GM21717 (cell line): Measurements from ENCODE around the gene RTBDN.

Source experiments
- ATAC-seq: cut with Tn5 transposase; IDR thresholded peaks from one replicate; pipeline ENCODE4 v1.9.1; 2021; ENCODE audit warnings: mild to moderate bottlenecking, moderate library complexity; ENCODE audit not compliant: unreplicated experiment

Gene RTBDN

DNA sequence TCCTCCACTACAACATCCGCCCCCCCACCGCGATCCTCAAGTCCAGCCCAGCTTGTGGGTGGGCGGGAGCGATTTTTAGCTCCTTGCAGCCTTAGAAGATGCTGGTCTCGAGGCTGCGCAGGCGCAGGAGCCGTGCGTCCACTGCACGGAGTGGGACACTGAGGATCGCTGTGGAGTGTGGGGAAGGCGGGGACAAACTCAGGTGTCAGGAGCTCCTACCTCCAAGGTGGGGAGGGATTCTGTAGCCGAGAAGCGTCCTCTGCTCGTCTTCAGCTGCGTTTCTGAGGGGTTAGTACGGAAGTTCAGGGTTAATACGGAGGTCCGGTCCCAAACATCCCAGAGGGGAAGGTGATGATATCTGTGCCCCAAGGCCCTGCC, at the start of gene RTBDN:
Gene RTBDN, minus strand, starts transcription at position 14 of the 378 bp plus-strand sequence. CDS start 4,600 bp downstream, outside the sequence.
- no peak for ATAC-seq

DNA sequence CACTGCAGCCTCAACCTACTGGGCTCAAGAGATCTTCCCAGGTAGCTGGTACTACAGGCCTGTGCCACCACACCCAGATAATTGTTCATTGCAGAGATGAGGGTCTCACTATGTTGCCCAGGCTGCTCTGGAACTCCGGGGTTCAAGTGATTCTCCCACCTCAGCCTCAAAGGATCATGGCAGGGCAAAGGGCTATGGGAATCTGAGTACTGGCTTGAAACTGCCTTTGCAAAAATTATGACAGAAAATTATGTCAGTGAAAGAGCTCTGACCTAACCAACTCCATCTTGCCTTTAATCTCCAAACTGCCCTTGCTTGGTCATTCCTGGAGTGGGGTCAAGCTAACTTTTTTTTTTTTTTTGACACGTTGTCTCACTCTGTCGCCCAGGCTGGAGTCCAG, 48.2 kb upstream of the RTBDN start:
- no peak for ATAC-seq

DNA sequence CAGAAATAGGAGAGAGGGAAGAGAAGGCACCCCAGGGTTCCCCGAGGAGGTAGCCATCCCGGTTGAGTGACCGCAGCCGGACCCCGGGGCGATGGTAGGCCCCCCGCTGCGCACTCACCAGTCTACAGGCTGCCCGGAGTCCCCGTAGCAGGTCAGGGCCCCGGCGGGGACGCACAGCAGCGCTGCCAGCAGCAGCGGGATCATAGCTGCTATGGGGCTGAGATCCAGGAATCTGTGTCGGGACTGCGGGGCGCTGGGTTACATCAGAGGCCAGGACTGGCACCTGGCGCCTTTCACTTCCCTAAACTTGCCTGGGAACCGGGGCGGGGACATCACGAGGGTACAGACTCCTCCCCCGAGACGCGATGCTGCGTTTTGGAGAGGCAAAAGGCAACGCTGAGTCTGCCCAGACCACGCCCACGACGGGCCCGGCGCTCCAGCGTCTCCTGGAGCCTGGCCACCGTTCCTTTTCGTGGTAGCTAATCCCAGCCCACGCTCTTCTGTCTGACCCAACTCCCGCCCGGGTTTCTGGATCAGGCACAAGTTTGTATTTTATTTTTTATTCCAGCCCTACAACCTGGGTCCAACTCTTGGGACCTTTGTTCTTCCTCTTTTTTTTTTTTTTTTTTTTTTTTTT, 46.9 kb upstream of the RTBDN start, which contains the start of gene DNASE2:
Gene DNASE2, minus strand, starts transcription at position 278 of the 637 bp plus-strand sequence. Its CDS starts 74 bp downstream, at position 204.
- peak; percentile 80 for ATAC-seq

DNA sequence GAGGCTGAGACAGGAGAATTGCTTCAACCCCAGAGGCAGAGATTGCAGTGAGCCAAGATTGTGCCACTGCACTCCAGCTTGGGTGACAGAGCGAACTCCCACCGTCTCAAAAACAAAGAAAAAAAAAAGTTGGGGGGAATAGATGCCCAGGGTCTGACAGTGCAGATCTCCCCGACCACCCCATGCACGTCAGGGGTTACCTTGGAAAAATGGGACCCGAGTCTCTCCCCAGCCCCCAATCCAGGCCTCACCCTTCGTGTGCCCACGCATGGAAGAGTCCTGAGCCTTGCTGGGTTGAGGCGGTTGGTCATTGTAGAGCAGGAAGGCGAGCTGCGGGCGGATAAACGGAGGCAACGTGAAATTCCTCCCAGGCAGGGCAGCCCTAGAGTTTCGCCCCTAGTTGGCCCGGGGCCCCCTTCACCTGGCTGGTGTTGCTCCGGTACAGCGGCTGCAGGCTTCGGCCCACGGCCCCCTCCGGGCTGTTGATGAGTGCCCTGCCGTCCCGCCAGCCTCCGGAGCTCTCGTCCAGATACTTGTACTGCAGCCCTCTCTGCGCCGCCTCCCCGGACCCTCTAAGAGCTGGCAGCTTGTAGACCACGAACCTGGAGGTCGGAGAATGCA, 46.3 kb upstream of the RTBDN start:
- no peak for ATAC-seq

DNA sequence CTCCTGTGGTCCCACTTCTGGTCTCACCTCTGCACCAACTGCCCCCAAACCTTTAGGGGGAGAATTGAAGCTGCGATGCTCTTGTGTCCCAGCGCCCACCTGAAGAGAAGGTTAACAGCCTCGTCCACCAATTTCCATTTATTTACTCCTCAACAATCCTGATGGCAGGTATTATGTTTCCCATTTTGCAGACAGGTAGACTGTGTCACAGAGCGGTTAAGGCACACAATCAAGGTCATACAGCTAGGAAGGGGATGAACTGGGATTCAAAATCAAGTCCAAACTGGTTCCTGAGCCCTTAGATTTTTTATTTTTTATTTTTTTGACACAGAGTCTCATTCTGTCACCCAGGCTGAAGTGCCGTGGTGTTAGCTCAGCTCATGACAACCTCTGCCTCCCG, 40.7 kb upstream of the RTBDN start:
- no peak for ATAC-seq

DNA sequence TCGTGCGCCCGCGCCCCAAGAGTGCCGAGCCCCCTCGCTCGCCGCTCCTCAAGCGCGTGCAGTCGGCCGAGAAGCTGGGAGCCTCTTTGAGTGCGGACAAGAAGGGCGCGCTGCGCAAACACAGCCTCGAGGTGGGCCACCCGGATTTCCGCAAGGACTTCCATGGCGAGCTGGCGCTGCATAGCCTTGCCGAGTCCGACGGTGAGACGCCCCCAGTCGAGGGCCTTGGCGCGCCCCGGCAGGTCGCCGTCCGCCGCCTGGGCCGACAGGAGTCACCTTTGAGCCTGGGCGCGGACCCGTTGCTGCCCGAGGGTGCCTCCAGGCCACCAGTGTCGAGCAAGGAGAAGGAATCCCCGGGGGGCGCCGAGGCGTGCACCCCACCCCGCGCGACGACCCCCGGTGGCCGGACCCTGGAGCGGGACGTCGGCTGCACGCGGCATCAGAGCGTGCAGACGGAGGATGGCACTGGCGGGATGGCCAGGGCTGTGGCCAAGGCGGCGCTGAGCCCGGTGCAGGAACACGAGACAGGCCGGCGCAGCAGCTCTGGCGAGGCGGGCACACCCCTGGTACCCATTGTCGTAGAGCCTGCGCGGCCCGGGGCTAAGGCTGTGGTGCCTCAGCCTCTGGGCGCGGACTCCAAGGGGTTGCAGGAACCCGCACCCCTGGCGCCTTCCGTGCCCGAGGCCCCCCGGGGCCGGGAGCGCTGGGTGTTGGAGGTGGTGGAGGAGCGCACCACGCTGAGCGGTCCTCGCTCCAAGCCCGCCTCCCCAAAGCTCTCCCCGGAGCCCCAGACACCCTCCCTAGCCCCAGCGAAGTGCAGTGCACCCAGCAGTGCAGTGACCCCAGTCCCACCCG, 39.7 kb upstream of the RTBDN start:
- ATAC-seq = no peak

DNA sequence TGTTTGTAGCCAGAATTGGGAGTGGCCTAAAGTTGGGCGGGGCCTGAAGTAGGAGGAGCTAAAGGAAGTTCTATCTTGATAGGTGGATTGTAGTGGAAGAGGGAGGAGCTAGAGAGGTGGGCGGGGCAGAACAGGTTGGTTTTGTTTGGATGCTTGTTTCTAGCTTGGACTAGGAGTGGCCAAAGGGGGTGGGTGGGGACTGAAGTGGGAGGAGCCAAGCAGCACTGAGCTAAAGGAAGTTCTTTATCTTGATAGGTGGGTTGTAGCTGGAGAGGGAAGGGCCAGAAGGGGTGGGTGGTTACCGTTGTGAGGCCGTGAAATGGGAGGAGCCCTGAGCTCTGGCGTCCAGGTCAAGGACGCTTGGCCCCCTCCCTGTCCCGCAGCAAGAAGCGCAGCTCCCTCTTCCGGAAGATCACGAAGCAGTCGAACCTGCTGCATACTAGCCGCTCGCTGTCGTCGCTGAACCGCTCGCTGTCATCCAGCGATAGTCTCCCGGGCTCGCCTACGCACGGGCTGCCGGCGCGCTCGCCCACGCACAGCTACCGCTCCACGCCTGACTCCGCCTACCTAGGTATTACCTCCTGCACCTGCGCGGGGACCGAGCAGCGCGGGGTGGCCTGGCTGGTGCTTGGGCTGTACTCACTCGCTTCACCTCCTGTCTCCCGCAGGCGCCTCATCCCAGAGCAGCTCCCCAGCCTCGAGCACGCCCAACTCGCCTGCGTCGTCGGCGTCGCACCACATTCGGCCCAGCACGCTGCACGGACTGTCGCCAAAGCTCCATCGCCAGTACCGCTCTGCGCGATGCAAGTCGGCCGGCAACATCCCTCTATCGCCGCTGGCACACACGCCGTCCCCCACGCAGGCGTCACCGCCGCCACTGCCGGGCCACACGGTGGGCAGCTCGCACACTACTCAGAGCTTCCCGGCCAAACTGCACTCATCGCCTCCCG, 38.8 kb upstream of the RTBDN start:
- no peak for ATAC-seq

DNA sequence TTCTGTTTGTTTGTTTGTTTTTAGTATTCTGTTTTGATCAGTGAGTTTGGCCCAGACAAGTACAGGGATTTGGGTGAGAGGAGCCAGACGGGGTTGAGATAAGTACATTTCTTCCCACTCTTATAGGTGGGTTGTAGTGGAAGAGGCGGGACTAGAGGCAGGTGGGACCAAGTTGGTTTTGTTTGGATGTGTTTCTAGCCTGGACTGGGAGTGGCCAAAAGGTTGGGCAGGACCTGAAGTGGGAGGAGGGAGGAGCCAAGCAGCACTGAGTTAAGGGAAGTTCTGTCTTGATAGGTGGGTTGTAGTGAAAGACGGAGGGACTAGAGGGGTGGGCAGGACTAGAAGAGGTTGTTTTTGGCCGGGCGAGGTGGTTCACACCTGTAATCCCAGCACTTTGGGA, 37.9 kb upstream of the RTBDN start:
- ATAC-seq = no peak

DNA sequence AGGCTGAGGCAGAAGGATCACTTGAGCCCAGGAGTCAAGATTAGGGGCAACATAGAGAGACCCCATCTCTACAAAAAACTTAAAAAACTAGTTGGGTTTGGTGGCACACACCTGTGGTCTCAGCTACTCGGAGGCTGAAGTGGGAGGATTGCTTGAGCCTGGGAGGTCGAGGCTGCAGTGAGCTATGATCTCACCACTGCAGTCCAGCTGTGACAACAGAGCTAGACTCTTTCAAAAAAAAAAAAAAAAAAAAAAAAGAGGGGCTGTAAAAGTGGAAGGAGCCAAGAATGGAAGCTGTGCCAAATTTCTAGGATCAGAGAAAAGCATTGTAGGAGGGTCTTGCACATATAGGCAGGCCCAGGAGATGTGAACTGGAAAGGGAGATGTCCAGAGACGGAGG, 37.3 kb upstream of the RTBDN start:
- no peak for ATAC-seq

DNA sequence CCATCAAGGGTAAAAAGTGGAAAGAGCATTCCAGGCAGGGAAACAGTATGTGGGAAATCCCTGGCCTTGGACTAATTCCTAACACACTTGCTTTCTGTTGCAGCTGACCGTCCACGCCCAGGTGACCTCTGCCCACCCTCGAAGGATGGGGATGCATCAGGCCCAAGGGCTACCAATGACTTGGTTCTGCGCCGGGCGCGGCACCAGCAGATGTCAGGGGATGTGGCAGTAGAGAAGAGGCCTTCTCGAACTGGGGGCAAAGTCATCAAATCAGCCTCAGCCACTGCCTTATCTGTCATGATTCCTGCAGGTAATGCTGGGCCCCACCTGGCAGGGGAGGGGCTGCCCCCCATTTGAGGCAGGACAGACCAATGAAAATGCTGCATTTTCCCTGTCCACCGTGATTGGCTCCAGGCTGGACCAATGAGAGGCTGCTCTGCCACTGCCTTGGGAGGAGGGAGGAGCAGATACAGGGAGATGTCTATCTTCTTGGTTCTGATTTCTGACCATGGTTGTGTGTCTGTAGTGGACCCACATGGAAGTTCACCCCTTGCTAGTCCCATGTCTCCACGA, 34.2 kb upstream of the RTBDN start:
- ATAC-seq = no peak

DNA sequence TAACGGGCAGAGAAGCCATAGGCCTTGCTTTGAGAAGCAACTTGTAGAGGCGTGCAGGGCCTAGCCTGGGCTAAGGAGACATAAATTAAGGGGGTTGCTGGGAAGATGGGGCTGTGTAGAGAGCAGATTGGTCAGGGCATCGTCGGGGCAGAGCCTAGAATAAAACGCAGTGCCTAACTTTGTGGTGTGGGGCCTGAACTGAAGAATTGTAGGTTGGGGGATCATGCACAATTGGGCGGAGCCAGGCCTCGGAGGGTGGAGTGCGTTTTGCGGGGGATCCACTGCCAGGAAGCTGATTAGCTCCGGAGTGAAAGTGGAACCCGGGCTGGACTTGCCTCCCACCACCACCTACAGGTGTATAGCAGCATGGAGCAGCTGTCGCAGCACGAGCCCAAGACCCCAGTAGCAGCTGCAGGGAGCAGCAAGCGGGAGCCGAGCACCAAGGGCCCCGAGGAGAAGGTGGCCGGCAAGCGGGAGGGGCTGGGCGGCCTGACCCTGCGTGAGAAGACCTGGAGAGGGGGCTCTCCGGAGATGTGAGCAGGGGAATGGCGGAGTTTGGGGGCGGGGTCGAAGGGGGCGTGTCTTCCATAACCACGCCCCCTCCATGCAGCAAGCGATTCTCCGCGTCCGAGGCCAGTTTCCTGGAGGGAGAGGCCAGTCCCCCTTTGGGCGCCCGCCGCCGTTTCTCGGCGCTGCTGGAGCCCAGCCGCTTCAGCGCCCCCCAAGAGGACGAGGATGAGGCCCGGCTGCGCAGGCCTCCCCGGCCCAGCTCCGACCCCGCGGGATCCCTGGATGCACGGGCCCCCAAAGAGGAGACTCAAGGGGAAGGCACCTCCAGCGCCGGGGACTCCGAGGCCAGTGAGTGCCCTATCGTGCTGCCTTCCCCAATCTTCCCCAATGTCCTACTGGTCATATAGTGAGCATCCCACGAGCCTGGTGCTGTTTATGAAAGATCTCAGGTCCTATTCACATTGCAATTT, 33.0 kb upstream of the RTBDN start:
- ATAC-seq = no peak

DNA sequence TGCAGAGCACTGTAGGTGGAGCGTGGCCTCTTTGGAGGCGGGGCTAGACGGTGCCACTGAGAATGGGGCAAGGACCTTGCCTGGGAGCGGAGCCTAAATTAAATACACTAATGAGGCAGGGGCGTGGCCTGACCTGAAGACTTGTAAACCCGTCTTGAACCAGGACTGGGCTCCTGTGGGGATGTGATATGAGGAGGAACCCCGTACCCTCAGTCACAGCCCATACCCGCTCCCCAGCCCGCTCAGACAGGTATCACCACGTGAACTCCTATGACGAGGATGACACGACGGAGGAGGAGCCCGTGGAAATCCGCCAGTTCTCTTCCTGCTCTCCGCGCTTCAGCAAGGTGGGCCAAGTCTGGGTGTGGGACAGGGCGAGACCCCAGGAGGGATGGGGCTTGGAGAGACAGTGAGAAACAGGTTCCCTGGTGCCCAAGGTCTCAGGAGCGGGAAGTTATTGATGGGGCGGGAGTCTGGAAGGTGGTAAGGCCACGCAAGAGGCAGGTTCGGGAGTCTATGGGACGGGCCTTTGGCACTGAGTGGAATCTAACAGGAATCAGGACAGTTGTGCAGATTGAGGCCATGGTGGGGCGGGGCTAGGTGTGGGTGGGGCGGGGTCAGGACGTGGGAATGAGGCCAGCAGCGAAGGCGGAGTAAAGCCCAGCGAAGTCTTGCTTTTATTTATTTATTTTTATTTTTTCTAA, 32.2 kb upstream of the RTBDN start:
- ATAC-seq = no peak

DNA sequence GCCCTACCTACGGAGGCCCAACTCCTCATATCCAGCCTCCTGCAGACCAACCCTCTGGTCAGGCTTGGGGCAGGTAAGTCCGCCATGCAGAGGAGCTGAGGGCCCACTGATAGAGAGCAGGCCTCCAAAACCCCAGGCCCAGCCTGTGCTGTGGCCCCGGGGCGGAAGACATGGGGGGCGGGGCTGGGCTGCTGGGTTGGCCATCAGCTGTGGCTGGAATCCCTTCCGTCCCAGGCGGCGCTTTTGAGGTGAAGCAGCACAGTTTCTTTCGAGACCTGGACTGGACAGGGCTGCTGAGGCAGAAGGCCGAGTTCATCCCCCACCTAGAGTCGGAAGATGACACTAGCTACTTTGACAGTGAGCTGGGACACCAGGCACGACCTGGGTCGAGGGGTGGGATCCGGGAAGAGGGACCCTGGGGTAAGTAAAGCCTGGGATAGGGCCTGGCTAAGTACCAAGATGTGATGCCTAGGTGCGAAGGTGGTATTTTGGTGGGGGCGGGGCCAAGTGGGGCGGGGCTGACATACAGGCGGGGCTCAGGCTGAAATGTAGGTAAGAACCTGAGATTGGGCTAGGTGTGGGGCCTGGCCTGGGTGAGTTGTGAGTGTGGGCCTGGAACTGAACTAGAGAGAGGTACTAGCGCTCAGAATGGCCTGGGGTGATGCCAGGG, 31.5 kb upstream of the RTBDN start:
- no peak for ATAC-seq

DNA sequence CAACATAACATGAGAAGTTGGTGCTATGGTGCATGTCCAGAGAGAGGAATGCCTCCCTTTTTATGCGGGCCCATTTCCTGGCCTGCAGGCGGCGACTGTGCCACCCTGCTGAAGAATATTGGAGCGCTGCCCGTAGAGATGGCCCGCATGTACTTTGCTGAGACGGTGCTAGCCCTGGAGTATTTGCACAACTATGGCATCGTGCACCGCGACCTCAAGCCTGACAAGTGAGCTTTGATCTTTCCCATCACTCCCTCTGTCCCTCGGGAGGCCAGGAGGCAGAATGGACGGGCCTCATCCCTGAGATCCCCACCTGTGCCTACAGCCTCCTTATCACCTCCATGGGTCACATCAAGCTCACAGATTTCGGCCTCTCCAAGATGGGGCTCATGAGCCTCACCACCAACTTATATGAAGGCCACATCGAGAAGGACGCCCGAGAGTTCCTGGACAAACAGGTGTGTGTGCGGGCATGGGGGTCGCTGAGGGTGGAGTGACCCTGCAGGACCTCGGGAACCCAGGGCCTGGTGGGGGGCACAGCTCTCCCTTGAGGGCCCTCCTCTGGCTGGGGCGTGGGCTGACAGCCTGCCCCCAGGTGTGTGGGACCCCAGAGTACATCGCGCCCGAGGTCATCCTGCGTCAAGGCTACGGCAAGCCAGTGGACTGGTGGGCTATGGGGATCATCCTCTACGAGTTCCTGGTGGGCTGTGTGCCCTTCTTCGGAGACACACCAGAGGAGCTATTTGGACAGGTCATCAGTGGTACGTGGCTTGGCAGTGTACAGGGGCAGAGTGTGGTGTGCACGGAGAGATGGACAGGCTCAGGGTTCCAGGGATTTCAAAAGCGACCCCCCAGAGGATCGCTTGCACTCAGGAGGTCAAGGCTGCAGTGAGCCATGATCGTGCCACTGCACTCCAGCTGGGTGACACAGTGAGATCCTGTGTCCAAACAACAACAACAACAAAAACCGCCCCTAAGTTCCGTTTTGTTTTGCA, 30.6 kb upstream of the RTBDN start:
- ATAC-seq = no peak

DNA sequence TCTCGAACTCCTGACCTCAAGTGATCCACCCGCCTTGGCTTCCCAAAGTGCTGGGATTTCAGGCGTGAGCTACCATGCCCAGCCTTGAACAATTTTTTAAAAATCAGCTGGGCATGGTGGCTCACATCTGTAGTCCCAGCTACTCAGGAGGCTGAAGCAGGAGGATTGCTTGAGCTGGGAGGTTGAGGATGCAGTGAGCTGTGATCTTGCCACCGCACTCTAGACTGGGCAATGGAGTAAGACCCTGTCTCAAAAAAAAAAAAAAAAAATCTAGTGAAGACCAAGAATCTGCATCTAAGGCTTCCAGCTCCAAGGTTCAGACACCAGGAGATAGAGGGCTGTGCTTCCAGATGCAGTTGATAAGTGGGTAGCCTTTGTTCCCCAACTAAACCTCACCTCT, 29.8 kb upstream of the RTBDN start:
- no peak for ATAC-seq

DNA sequence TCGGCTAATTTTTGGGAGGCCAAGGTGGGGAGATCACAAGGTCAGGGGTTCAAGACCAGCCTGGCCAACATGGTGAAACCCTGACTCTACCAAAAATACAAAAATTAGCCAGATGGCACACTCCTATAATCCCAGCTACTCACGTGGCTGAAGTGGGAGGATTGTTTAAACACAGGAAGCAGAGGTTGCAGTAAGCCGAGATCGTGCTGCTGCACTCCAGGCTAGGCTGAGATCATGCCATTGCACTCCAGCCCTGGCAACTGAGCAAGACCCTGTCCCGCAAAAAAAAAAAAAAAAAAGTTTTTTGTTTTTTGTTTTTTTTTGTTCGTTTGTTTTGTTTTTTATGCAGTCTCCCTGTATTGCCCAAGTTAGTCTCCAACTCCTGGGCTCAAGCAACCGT, 25.2 kb upstream of the RTBDN start:
- ATAC-seq = no peak
